ENCODE measurements around the gene BCAN. TPM values are rescaled to one million over a fixed set of nuclear protein-coding genes. Genes with fewer than 3 reads are reported as not detected.

Gene BCAN
- total RNA-seq, 4 donors from 2014 or later = 21.9 to 50.1 (median 26.0) TPM

GRCh38 chr1:156697481-156697880 lies 55.6 kb downstream of the BCAN start:
- H3K4me3 ChIP-seq (ENCODE audit: low read depth, poor library complexity, severe bottlenecking) = no peak overlapping the region
- WGBS, 2 donors = 64 to 73% methylated on average over 8 of the region's 8 CpGs
- intact Hi-C loops (cut with DNase I; ENCODE audit: low total_unique reads) = no loop called here
- no peak for DNase-seq (ENCODE audit: low spot score in 2 of 2)
- TF ChIP-seq POLR2A (IDR thresholded peaks at IDR 0.05) = no peak
- TF ChIP-seq CTCF (IDR thresholded peaks at IDR 0.05) = no peak

- intact Hi-C loops (cut with DNase I; ENCODE audit: low total_unique reads) = no loop called here
Observed at GRCh38 chr1:156698995-156699394, 57.1 kb downstream of the BCAN start.

GRCh38 chr1:156700736-156701531 lies 59.0 kb downstream of the BCAN start:
- H3K4me3 ChIP-seq (ENCODE audit: low read depth, poor library complexity, severe bottlenecking) = no peak overlapping the region
- WGBS, 2 donors = 74 to 83% methylated on average over 8 of the region's 8 CpGs
- intact Hi-C loops (cut with DNase I; ENCODE audit: low total_unique reads) = no loop called here
- DNase-seq (ENCODE audit: low spot score in 2 of 2) = no peak
- TF ChIP-seq POLR2A (IDR thresholded peaks at IDR 0.05) (no peak), CTCF (IDR thresholded peaks at IDR 0.05) (no peak)

More at GRCh38 chr1:156698995-156699394, 57.1 kb downstream of the BCAN start:
- H3K4me3 ChIP-seq (ENCODE audit: low read depth, poor library complexity, severe bottlenecking) = no peak overlapping the region
- WGBS, 2 donors = 57 to 68% methylated on average over 1 of the region's 1 CpG
- TF ChIP-seq POLR2A (IDR thresholded peaks at IDR 0.05) = no peak
- TF ChIP-seq CTCF (IDR thresholded peaks at IDR 0.05) = no peak
- no peak for DNase-seq (ENCODE audit: low spot score in 2 of 2)

- no peak for DNase-seq (ENCODE audit: low spot score in 2 of 2)
- intact Hi-C loops (cut with DNase I; ENCODE audit: low total_unique reads) = no loop called here
- H3K4me3 ChIP-seq (ENCODE audit: low read depth, poor library complexity, severe bottlenecking) = no peak overlapping the region
- WGBS, 2 donors = 39 to 51% methylated on average over 4 of the region's 4 CpGs
- no peak for TF ChIP-seq POLR2A (IDR thresholded peaks at IDR 0.05)
- no peak for TF ChIP-seq CTCF (IDR thresholded peaks at IDR 0.05)
Observed at GRCh38 chr1:156703336-156703735, 61.4 kb downstream of the BCAN start.

GRCh38 chr1:156703741-156704140 lies 61.8 kb downstream of the BCAN start:
- no peak for DNase-seq (ENCODE audit: low spot score in 2 of 2)
- TF ChIP-seq POLR2A (IDR thresholded peaks at IDR 0.05) = no peak
- TF ChIP-seq CTCF (IDR thresholded peaks at IDR 0.05) = no peak
- WGBS, 2 donors = 31 to 32% methylated on average over 3 to 4 of the region's 4 CpGs
- H3K4me3 ChIP-seq (ENCODE audit: low read depth, poor library complexity, severe bottlenecking) = no peak overlapping the region
- intact Hi-C loops (cut with DNase I; ENCODE audit: low total_unique reads) = no loop called here

Measured in lower leg skin (tissue), 4 donors.